MG63 (cell line): Measurements from ENCODE around the gene CCL4. TPM values are rescaled to one million over a fixed set of nuclear protein-coding genes. Genes with fewer than 3 reads are reported as not detected.
"Not testable (repeated sequence)": the region's sequence is repeated elsewhere in the genome, so short reads cannot be mapped to it uniquely, and the experiment has no call there.

Experiments used
- DNase-seq: peaks from one replicate; pipeline ENCODE4 v3.0.0-alpha.2; 2020
- H3K27me3 ChIP-seq: fragments of 250-450 bp; sonication (Bioruptor Pico); 2 replicates; pipeline ENCODE4 v1.5.1; 2020; ENCODE audit warnings: mild to moderate bottlenecking, moderate library complexity
- H3K36me3 ChIP-seq: fragments of 250-450 bp; sonication (Bioruptor Pico); 2 replicates; pipeline ENCODE4 v1.5.1; 2020; ENCODE audit warnings: mild to moderate bottlenecking, moderate library complexity
- H3K4me3 ChIP-seq: fragments of 250-450 bp; sonication (Bioruptor Pico); 2 replicates; pipeline ENCODE4 v1.5.1; 2020; ENCODE audit warnings: mild to moderate bottlenecking, moderate library complexity
- H3K9me3 ChIP-seq: fragments of 250-450 bp; sonication (Bioruptor Pico); 2 replicates; pipeline ENCODE4 v1.5.1; 2020; ENCODE audit warnings: mild to moderate bottlenecking, moderate library complexity
- total RNA-seq: library from RNA; depleted of rRNA; stranded (reverse); fragments of >200 nt; shearing (Covaris generic); gene quantifications from 2 replicates; pipeline ENCODE4 v1.2.3, GENCODE V29; 2014; ENCODE audit warnings: low replicate concordance

The CCL4 gene
- total RNA-seq, 1 experiment from 2014 or later: not detected

GRCh38 chr17:36104701-36105181, 1.1 kb downstream of the CCL4 start:
- Histone ChIP-seq H3K27me3 (no peaks in the 10 kb centered on the region; the same call in 1 of the 2 replicates), H3K36me3 (no peaks in the 10 kb centered on the region)

GRCh38 chr17:36105781-36106492, 2.3 kb downstream of the CCL4 start:
- Histone ChIP-seq H3K4me3 (no peak overlapping the region), H3K36me3 (no peaks in the 10 kb centered on the region), H3K27me3 (no peaks in the 10 kb centered on the region), H3K9me3 (no peaks in the 10 kb centered on the region)
- DNase-seq: no peak

More at GRCh38 chr17:36104701-36105181, 1.1 kb downstream of the CCL4 start:
- Histone ChIP-seq H3K4me3 (no peak overlapping the region), H3K9me3 (no peaks in the 10 kb centered on the region)
- DNase-seq: no peak

- H3K9me3 ChIP-seq: no peaks in the 10 kb centered on the region
- no peak for DNase-seq
- no peaks in the 10 kb centered on the region for H3K27me3 ChIP-seq
- H3K36me3 ChIP-seq: no peaks in the 10 kb centered on the region
- no peak overlapping the region for H3K4me3 ChIP-seq
Observed at GRCh38 chr17:36106493-36106835, 2.8 kb downstream of the CCL4 start.

GRCh38 chr17:36107660-36108059, 4.0 kb downstream of the CCL4 start:
- H3K36me3 ChIP-seq: no peaks in the 10 kb centered on the region
- peaks cover 2% of the 10 kb centered on the region for H3K9me3 ChIP-seq
- H3K4me3 ChIP-seq: no peak overlapping the region
- no peaks in the 10 kb centered on the region for H3K27me3 ChIP-seq
- no peak for DNase-seq

- not testable (repeated sequence) for H3K36me3 ChIP-seq, H3K9me3 ChIP-seq, DNase-seq, H3K27me3 ChIP-seq, H3K4me3 ChIP-seq
Observed at GRCh38 chr17:36108265-36108664, 4.6 kb downstream of the CCL4 start.

DNA sequence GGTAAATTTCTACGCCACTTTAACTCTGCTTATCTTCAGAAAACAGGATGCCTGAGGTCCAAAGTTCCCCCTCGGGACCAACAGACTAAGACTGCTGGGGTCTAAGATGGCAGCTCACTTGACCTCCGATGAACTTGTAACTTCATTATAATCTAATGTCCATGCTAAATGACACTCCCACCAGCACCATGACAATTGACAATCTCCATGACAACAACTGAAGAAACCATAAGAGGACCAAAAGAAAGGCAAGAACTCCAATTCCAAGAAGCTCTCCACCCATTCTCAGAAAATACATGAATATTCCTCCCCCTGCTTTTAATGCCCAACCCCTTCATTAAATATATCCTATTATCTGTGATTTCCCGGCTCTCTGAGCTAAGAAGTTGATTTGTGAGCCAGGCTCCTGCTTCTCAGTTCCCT, 7.5 kb downstream of the CCL4 start:
- H3K36me3 ChIP-seq: no peaks in the 10 kb centered on the region
- H3K9me3 ChIP-seq: peaks cover 2% of the 10 kb centered on the region
- H3K27me3 ChIP-seq: no peaks in the 10 kb centered on the region
- DNase-seq: no peak
- H3K4me3 ChIP-seq: no peak overlapping the region

DNA sequence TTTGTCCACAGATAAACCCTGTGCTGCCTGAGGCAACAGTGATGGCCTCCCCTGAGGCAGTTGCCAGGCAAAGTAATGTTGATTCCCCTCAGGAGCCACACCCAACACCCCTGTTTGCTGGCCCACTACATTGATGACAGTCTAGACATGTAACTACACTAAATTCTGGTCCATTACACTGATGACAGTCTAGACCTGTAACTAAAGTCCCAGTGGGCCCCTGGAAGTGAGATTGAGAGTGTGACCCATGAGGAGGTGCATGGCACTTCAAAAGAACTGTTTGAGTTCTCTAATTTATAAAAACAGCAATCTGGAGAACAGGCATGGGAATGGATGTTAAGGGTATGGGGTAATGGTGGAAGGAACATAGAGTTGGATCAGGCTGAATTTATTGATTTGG, 8.9 kb downstream of the CCL4 start:
- no peak for DNase-seq
- no peak overlapping the region for H3K4me3 ChIP-seq
- no peaks in the 10 kb centered on the region for H3K27me3 ChIP-seq
- no peaks in the 10 kb centered on the region for H3K36me3 ChIP-seq
- peaks cover 2% of the 10 kb centered on the region for H3K9me3 ChIP-seq

DNA sequence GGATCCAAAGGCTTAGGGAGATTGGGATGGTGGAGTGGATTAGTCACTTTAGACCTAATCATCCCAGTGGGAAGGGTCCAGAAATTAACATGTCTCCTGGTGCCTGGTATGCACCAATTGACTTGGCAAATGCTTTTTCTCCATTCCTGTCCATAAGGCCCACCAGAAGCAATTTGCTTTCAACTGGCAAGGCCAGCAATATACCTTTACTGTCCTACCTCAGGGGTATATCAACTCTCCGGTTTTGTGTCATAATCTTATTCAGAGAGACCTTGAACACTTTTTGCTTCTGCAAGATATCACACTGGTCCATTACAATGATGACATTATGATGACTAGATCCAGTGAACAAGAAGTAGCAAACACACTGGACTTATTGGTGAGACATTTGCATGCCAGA, 9.5 kb downstream of the CCL4 start:
- H3K4me3 ChIP-seq, H3K27me3 ChIP-seq, DNase-seq, H3K36me3 ChIP-seq, H3K9me3 ChIP-seq: not testable (repeated sequence)

DNA sequence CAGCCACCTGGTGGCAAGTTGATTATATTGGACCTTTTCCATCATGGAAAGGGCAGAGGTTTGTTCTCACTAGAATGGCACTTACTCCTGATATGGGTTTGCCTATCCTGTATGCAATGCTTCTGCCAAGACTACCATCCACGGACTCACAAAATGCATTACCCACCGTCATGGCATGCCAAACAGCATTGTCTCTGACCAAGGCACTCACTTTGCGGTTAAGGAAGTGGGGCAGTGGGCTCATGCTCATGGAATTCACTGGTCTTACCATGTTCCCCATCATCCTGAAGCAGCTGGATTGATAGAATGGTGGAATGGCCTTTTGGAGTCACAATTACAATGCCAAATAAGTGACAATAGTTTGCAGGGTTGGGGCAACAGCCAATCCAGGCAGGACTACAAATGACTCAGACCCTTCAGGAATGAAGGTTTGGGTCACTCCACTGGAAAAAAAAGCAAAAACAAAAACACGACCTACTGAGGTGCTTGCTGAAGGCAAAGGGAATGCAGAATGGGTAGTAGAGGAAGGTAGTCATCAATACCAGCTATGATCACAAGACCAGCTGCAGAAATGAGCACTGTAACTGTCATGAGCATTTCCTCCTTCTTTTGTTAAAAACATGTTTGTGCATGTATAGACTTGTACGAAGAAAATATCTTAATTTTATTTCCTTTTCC, 11.5 kb downstream of the CCL4 start:
- H3K36me3 ChIP-seq, H3K4me3 ChIP-seq, H3K27me3 ChIP-seq, H3K9me3 ChIP-seq: not testable (repeated sequence)
- peak; percentile 69 for DNase-seq

DNA sequence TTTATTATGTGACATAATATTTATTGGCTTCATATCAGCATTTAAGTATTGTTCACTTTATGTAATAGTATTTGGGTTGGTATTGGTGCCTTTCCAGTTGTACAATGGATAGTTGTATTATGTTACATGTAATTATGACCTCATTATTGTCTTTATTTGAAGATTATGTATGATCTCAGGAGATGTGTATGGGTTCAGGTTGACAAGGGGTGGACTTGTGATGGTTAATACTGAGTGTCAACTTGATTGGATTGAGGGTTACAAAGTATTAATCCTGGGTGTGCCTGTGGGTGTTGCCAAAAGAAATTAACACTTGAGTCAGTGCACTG, 12.0 kb downstream of the CCL4 start:
- not testable (repeated sequence) for H3K4me3 ChIP-seq, H3K36me3 ChIP-seq, H3K27me3 ChIP-seq, DNase-seq, H3K9me3 ChIP-seq

DNA sequence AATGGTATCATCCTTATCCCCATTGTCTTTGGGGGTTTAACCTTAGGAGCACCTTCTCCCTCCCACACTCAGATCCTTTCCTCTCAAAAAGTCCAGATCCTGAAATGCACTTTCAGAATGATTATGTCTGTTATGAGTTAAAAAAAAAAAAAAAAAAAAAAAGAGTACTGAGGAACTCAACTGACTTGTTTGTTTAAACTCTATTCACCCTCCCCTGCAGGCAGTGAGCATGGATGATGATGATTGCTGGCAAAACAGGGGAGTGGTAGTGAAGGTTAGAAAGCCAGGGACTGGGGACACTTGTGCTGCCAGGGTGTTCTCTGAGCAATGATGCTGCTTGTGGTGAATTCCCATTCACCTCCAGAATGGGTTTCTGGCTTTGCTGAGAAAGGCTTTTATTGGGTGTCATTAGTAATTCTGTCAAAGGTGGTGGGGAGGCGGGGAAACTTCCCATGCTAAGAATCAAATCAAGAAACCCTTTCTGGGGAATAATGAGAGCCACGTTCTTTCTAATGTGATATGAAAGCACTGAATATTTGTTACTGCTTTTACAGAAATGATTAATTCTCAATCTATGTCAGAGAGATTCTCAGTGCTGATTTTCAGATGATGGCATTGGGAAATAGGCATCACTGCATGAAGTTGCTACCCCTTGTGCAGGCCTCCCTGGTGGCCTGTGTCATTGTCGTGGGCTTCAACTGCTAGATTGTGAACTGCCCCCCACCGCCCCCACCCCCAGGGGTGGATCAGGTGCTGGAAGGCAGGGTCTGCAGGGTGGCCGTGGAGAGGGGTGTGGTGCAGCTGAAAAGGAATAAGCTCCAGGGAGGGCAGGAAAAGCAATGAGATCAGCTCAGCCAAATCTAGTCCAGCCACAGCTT, 14.1 kb downstream of the CCL4 start:
- no peak for DNase-seq
- H3K36me3 ChIP-seq: no peaks in the 10 kb centered on the region
- peaks cover 3% of the 10 kb centered on the region; the same call in 1 of the 2 replicates for H3K27me3 ChIP-seq
- H3K9me3 ChIP-seq: no peaks in the 10 kb centered on the region
- no peak overlapping the region for H3K4me3 ChIP-seq

DNA sequence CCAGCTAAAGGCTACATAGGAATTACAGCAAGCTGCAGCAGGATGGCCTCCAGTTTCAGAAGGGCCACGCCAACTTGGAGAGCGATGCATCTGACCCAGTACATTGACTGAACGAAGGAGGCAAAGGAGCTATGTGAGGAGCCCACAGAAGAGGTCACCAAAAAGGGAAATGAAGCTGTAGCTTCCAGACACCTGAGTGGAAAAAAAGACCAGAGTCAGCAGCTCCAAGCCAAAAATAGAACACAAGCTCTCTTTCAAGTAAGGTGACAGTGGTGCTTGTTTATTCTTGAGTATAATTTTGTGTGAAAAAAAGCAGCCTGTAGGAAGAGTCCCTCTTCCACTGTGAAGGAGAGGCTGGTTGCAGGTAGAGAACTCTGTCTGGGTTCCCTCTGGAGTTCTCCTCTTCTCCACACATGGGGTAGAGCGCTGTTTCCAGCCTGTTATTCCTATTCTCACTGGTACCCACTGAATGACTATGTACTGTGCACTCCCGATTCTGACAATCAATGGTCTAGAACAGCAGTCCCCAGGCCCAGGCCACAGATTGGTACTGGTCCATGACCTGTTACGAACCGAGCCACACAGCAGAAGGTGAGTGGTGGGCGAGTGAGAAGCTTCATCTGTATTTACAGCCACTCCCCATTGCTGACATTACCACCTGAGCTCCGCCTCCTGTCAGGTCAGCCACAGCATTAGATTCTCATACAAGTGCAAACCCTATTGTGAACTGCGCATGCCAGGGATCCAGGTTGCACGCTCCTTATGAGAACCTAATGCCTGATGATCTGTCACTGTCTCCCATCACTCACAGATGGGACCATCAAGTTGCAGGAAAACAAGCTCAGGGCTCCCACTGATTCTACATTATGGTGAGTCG, 15.1 kb downstream of the CCL4 start:
- Histone ChIP-seq H3K9me3 (no peaks in the 10 kb centered on the region), H3K4me3 (no peak overlapping the region), H3K36me3 (no peaks in the 10 kb centered on the region), H3K27me3 (peaks cover 3% of the 10 kb centered on the region; the same call in 1 of the 2 replicates)
- no peak for DNase-seq

DNA sequence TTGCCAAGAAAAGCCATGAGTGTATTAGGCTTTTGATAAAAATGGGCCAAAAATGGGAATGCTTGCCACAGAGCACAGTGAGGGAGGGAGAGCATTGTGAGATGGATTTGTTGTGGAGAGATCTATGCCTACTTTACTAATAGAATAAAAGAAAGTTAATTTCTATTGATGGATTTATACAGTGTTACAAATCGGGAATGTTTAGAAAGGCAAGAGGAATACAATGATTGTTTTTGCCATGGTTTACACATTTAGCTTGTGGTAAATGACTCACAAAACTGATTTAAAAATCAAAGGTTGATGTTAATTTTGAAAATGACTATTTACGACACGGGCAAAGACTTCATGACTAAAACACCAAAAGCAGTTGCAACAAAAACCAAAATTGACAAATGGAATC, 16.6 kb downstream of the CCL4 start:
- Histone ChIP-seq H3K36me3 (no peaks in the 10 kb centered on the region), H3K9me3 (no peaks in the 10 kb centered on the region), H3K4me3 (no peak overlapping the region), H3K27me3 (peaks cover 3% of the 10 kb centered on the region; the same call in 1 of the 2 replicates)
- no peak for DNase-seq

- H3K9me3 ChIP-seq, H3K36me3 ChIP-seq, DNase-seq, H3K4me3 ChIP-seq, H3K27me3 ChIP-seq: not testable (repeated sequence)
Observed at GRCh38 chr17:36121099-36121498, 17.5 kb downstream of the CCL4 start.

DNA sequence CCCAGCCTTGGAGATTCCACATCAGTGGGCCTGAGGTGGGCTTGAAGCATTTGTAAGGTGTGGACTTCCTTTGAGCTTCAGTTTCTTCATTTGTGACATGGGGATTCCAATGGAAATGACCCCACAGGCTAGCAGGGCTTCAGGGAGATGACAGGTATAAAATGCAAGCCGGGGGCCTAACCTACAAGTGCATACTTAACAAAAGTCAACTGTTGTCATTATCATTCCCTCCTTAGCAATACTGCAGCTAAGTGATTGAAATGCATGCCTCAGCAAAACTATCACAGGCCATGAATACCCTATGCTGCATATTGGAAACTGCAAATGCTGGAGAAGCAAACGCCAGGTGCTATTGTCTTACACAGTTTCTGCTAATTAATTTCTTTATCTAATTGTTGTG, 19.8 kb downstream of the CCL4 start:
- DNase-seq: no peak
- H3K4me3 ChIP-seq: no peak overlapping the region
- H3K36me3 ChIP-seq: no peaks in the 10 kb centered on the region
- H3K27me3 ChIP-seq: peaks cover 3% of the 10 kb centered on the region; the same call in 1 of the 2 replicates
- H3K9me3 ChIP-seq: peaks cover 2% of the 10 kb centered on the region; the same call in 1 of the 2 replicates
